Osteocyte (in vitro differentiated cells): ENCODE data around the gene EHD3. TPM values are rescaled to one million over a fixed set of nuclear protein-coding genes. Genes with fewer than 3 reads are reported as not detected.

Experiments used
- DNase-seq: peaks from one replicate; pipeline ENCODE4 v3.0.0; 2021; ENCODE audit warnings: mixed read lengths; ENCODE audit not compliant: unreplicated experiment; ENCODE audit errors: extremely low spot score
- H3K27ac Mint-ChIP-seq: one replicate; pipeline ENCODE4 v1.8.0; 2021; ENCODE audit warnings: mild to moderate bottlenecking, mixed read lengths; ENCODE audit not compliant: unreplicated experiment
- H3K27me3 Mint-ChIP-seq: one replicate; pipeline ENCODE4 v1.8.0; 2021; ENCODE audit warnings: mixed read lengths; ENCODE audit not compliant: unreplicated experiment
- H3K36me3 Mint-ChIP-seq: one replicate; pipeline ENCODE4 v1.8.0; 2021; ENCODE audit warnings: mixed read lengths; ENCODE audit not compliant: unreplicated experiment
- H3K4me1 Mint-ChIP-seq: one replicate; pipeline ENCODE4 v1.8.0; 2021; ENCODE audit warnings: mixed read lengths; ENCODE audit not compliant: unreplicated experiment
- H3K4me3 Mint-ChIP-seq: one replicate; pipeline ENCODE4 v1.8.0; 2021; ENCODE audit warnings: mild to moderate bottlenecking, moderate library complexity, mixed read lengths; ENCODE audit not compliant: unreplicated experiment
- H3K9me3 Mint-ChIP-seq: one replicate; pipeline ENCODE4 v1.8.0; 2021; ENCODE audit warnings: mixed read lengths; ENCODE audit not compliant: unreplicated experiment
- long read RNA-seq: library from polyadenylated mRNA; unstranded; transcript quantifications from one replicate; pipeline ENCODE4 v2.0.0, GENCODE V29; 2021
- total RNA-seq: library from RNA; stranded (reverse); gene quantifications from 2 replicates; pipeline ENCODE4 v1.2.1, GENCODE V29; 2021
- TF ChIP-seq, protein P1 (sequence below): fragments of 200-600 bp; sonication (generic); IDR thresholded peaks from 2 replicates; pipeline ENCODE4 v1.5.0; 2021; ENCODE audit warnings: antibody characterized with exemption, mild to moderate bottlenecking, moderate library complexity

The EHD3 gene
- total RNA-seq = 25.9 and 26.2 TPM in 2 replicates
- long read RNA-seq, full-length matches to known transcripts = 12 of 27 reads
- long read RNA-seq, partial matches to known transcripts = 15 of 27 reads
- long read RNA-seq, other reads (novel, unspliced or antisense) = 0 of 27 reads

DNA sequence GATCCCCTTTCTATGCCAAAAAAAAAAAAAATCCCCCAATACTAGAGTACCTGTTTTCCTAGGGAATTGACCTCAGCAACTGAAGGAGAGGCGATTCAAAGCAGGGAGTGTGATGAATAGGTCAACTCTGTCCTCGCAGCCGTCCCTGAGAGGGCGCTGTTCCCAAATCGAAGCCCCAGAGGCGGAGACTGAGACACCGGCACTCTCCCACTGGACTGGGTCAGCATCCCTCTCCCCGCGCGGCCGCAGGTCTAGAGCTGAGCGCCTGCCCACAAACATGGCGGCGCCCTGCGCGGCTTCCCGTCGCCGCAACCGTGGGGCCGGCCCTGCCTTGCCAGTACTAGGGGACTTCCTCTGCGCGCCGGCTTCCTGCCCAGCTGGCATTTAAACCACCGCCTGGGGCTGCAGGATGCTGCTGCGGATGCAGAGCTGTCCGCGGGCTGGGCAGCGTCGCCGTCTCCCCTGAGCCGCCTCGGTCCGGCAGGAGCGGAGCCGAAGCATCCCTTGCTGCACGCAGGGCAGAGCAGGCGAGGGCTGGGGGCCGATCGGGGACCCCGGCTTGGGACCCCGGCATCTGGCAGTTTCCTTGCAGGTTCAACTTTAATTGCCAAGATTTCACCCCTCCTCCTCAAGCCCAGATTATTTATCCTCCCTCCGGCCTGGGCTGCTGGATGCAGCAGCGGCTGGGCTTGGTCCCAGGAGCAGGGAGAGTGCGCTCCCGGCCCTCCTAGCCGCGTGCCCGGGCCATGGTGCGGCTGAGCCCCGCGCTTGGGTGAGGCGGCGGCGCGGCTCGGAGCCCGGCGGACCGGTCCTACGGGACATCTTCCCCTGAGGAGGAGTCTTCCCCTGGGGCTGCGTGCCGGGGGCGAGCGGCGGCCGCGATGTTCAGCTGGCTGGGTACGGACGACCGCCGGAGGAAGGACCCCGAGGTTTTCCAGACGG, at the start of gene EHD3:
TSS of gene EHD3 (plus strand) at position 412 of the 942 bp plus-strand sequence. CDS start at position 882, 470 bp downstream.
- H3K4me3 Mint-ChIP-seq = peak within 1 kb of the TSS; percentile 79
- H3K27me3 Mint-ChIP-seq = peaks cover 27% of the 10 kb centered on the region

DNA sequence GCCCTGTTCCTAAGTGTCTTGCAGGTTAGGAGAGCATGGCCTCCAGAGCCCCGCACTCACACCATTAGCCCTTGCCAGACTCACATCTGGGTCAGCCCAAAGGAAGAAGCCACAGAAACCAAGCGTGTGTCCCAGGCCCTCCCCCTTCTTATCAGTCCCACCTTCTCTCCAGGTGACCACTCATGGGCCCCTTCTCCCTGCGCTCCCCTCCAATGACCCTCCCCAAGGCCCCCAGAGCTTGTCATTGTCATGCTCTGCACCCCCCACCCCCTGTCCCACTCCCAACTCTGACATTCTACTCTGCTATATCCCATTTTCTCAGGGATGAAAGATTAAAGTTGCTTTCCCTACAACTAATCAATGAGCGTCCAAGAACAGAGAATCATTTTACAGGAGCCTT, 46.8 kb upstream of the EHD3 start:
- no peaks in the 10 kb centered on the region for H3K9me3 Mint-ChIP-seq
- H3K27me3 Mint-ChIP-seq = peaks cover 44% of the 10 kb centered on the region
- H3K36me3 Mint-ChIP-seq = no peaks in the 10 kb centered on the region
- no peaks in the 10 kb centered on the region for H3K4me1 Mint-ChIP-seq
- TF ChIP-seq, protein P1, sequence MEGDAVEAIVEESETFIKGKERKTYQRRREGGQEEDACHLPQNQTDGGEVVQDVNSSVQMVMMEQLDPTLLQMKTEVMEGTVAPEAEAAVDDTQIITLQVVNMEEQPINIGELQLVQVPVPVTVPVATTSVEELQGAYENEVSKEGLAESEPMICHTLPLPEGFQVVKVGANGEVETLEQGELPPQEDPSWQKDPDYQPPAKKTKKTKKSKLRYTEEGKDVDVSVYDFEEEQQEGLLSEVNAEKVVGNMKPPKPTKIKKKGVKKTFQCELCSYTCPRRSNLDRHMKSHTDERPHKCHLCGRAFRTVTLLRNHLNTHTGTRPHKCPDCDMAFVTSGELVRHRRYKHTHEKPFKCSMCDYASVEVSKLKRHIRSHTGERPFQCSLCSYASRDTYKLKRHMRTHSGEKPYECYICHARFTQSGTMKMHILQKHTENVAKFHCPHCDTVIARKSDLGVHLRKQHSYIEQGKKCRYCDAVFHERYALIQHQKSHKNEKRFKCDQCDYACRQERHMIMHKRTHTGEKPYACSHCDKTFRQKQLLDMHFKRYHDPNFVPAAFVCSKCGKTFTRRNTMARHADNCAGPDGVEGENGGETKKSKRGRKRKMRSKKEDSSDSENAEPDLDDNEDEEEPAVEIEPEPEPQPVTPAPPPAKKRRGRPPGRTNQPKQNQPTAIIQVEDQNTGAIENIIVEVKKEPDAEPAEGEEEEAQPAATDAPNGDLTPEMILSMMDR = no peak
- H3K27ac Mint-ChIP-seq = no peak overlapping the region
- DNase-seq = peak; percentile 60
- H3K4me3 Mint-ChIP-seq = no peak overlapping the region

More for the DNA sequence above, at the start of gene EHD3:
- H3K27ac Mint-ChIP-seq = peak within 1 kb of the TSS; percentile 60
- H3K9me3 Mint-ChIP-seq = no peaks in the 10 kb centered on the region
- peaks cover 36% of the 10 kb centered on the region for H3K4me1 Mint-ChIP-seq
- no peaks in the 10 kb centered on the region for H3K36me3 Mint-ChIP-seq
- peak; percentile 98 for DNase-seq
- TF ChIP-seq, protein P1 = peak; percentile 83

DNA sequence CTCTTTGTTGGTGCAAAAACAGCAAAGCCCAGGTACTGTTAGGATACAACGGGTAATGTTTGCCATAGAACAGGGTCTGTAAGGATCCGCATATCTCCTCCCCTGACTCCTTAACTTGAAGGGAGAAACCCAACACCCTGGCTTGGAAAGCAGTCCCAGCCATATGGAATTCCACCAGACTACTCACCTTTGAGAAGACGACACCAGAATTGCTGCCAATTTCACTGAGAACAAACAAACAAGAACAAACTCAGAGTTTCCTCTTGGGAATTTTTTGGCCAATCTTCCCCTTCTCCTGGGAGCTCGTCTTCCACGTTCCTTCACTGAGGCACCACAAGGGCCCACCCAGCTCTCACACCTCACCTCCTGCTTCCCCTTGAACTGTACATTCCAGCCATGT, 45.8 kb upstream of the EHD3 start:
- DNase-seq = peak; percentile 25
- TF ChIP-seq, protein P1 = no peak
- Mint-ChIP-seq H3K4me3 (no peak overlapping the region), H3K27me3 (peaks cover 44% of the 10 kb centered on the region), H3K4me1 (no peaks in the 10 kb centered on the region), H3K9me3 (no peaks in the 10 kb centered on the region), H3K36me3 (no peaks in the 10 kb centered on the region), H3K27ac (no peak overlapping the region)

DNA sequence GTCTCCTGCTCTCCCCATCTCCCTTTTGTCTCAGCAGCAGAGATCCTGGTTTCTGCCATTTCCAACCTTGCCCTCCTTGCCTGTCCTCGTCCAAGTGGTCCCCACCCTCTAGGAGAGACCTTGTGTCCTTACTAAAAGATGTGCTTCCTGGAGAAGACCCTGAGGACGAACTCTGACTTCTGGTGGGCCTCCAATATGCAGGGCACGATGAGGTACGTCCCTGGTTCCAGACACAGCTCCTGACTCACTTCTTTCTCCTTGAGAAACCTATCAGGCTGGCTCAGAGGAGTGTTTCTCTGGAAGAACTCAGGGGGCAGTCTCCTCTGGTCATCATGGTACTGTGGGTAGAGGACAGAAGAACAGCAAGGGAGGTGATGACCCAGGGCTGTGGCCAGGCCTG, 44.8 kb upstream of the EHD3 start:
- Mint-ChIP-seq H3K36me3 (no peaks in the 10 kb centered on the region), H3K4me1 (no peaks in the 10 kb centered on the region), H3K27ac (no peak overlapping the region), H3K4me3 (no peak overlapping the region), H3K27me3 (peaks cover 43% of the 10 kb centered on the region), H3K9me3 (no peaks in the 10 kb centered on the region)
- DNase-seq = peak; percentile 51
- TF ChIP-seq, protein P1 = no peak

DNA sequence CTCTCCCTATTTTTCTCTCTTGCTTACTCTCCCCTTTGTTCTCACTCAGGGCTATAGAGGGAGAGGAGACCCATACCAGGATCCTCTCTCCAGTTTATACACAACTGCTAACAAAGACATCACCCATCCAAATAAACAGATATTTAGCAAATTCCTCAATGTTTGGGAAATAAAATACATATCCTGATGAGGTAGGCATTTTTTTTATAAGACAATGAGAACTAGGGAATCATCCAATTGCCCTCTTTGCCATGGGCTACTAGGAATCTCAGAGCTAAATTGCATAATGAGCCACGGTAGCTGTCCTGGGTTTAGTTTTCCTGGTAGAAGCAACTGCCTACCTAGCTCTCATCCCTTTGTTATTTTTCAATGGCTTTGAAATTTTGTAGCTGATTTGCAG, 43.8 kb upstream of the EHD3 start:
- no peak overlapping the region for H3K27ac Mint-ChIP-seq
- TF ChIP-seq, protein P1 = no peak
- H3K4me1 Mint-ChIP-seq = no peaks in the 10 kb centered on the region
- no peak for DNase-seq
- H3K27me3 Mint-ChIP-seq = peaks cover 33% of the 10 kb centered on the region
- H3K4me3 Mint-ChIP-seq = no peak overlapping the region
- no peaks in the 10 kb centered on the region for H3K9me3 Mint-ChIP-seq
- H3K36me3 Mint-ChIP-seq = no peaks in the 10 kb centered on the region
